Spleen (tissue), 11 donors: ENCODE results near the gene GBA3. TPM values are rescaled to one million over a fixed set of nuclear protein-coding genes. Genes with fewer than 3 reads are reported as not detected.

Experiments used
- DNase-seq: peaks from one replicate; pipeline ENCODE4 v3.0.0-alpha.2; 2020
- H3K27ac ChIP-seq, 8 donors: fragments of 200-600 bp; sonication (generic) in 7 of 8; 1 replicate in 4 of 8; 2 replicates in 4 of 8; pipeline versions ENCODE4 v1.5.0 to v1.8.0; 2016 to 2021; ENCODE audit warnings: inconsistent platforms in 4 of 8, mild to moderate bottlenecking in 4 of 8, moderate library complexity in 1 of 8
- H3K27me3 ChIP-seq, 7 donors: fragments of 200-600 bp; sonication (generic) in 6 of 7; replicated peaks in 1 of 7; 1 replicate in 4 of 7; 2 replicates in 3 of 7; pipeline versions ENCODE4 v1.5.0 to v1.8.0; 2016 to 2021; ENCODE audit warnings: inconsistent platforms in 3 of 7, mild to moderate bottlenecking in 1 of 7
- H3K36me3 ChIP-seq, 6 donors: fragments of 200-600 bp; sonication (generic) in 5 of 6; 1 replicate in 4 of 6; 2 replicates in 2 of 6; pipeline versions ENCODE4 v1.5.0 to v1.8.0; 2016 to 2021; ENCODE audit warnings: inconsistent platforms in 2 of 6
- H3K4me1 ChIP-seq, 6 donors: fragments of 200-600 bp; sonication (generic) in 5 of 6; 1 replicate in 3 of 6; 2 replicates in 3 of 6; pipeline versions ENCODE4 v1.5.0 to v1.8.0; 2016 to 2021; ENCODE audit warnings: inconsistent platforms in 3 of 6
- H3K4me3 ChIP-seq, 8 donors: fragments of 200-600 bp; sonication (generic) in 7 of 8; 1 replicate in 4 of 8; 2 replicates in 4 of 8; pipeline versions ENCODE4 v1.5.0 to v1.8.0; 2016 to 2021; ENCODE audit warnings: inconsistent platforms in 4 of 8, mild to moderate bottlenecking in 4 of 8, moderate library complexity in 2 of 8
- H3K9me3 ChIP-seq, 8 donors: fragments of 200-600 bp; sonication (generic) in 7 of 8; 1 replicate in 4 of 8; 2 replicates in 4 of 8; pipeline versions ENCODE4 v1.5.0 to v1.8.0; 2016 to 2021; ENCODE audit warnings: inconsistent platforms in 4 of 8
- CTCF ChIP-seq, 11 experiments: fragments of 200-600 bp in 7 of 11; fragments of 450-650 bp in 4 of 11; sonication (generic) in 4 of 11; IDR thresholded peaks in 8 of 11; conservative IDR thresholded peaks in 3 of 11; 1 replicate in 7 of 11; 2 replicates in 4 of 11; pipeline versions ENCODE4 v1.4.0 to v1.8.0; 2016 to 2021; ENCODE audit warnings: antibody characterized with exemption in 11 of 11, inconsistent platforms in 4 of 11, mild to moderate bottlenecking in 1 of 11
- POLR2A ChIP-seq, 3 donors: fragments of 450-650 bp; IDR thresholded peaks; one replicate each; pipeline ENCODE4 v1.5.1; 2017; ENCODE audit warnings: antibody characterized with exemption in 3 of 3, mild to moderate bottlenecking in 1 of 3
- POLR2AphosphoS5 ChIP-seq, 3 donors: sonication (generic); formaldehyde crosslinking; IDR thresholded peaks; one replicate each; pipeline ENCODE4 v1.5.1; 2017; ENCODE audit warnings: antibody characterized with exemption in 3 of 3
- WGBS, 5 donors: extraction: QIAGEN DNeasy Blood & Tissue Kit in 3 of 5; methylation state at CpG; one replicate each; pipeline versions ENCODE4 v1.1.5 to v1.1.7; 2013 to 2018; 5-methylcytosine and 5-hydroxymethylcytosine counted together
- intact Hi-C: fragments of 100-400 bp; cut with DNase I; formaldehyde crosslinking; loops from one replicate; pipeline ENCODE4 v1.15.0; 2023; ENCODE audit warnings: low total_unique reads
- polyA plus RNA-seq, 3 donors: library from polyadenylated mRNA; stranded (reverse); fragments of 200-250 nt; gene quantifications; one replicate each; pipeline ENCODE4 v1.2.1, GENCODE V29; 2013
- total RNA-seq, 7 donors: library from RNA; depleted of rRNA in 3 of 7; stranded (reverse); fragments of >200 nt in 3 of 7; fragmentation: NEBNext Ultra II Directional in 4 of 7; extraction: Animal tissue kit (Norgen Biotek cat#: 25700) in 4 of 7; gene quantifications; one replicate each; pipeline versions ENCODE4 v1.1.0 to v1.2.1, GENCODE V29; 2016 to 2021
- donor health status: healthy with polysubstance abuse.
- donor health status: DM: no; HTN: no; CAD: no; lungs with moderate emphysema.
- donor health status: DM: no; HTN: no; CAD: no.
- donor health status: Bipolar disorder and iron deficiency.
- donor health status: healthy.
- donor health status: DM: no; HTN: no; CAD: no.
- donor health status: DM: yes; HTN: yes; CAD: no.

GBA3 gene
- total and polyA plus RNA-seq, 10 donors: 0.43 to 33.1 (median 12.9) TPM

DNA sequence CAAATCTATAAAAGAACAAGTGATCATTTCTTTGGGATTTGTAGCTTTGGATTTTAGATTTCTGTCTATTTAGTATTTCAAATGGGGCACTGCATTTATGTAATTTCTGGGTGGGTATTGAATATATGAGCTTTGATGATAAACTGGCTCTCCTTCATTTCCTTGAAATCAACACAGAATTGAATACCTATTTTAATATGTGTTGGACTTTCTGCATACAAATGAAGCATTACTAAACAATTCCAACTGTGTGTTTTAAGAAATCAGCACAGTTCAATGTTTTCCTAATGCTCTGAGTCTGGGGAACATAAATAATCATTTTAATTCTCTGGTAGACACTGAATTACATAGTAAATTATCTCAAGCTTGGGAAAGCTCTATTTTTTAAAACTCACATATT is 42.0 kb upstream of the GBA3 start:
- no peaks in the 10 kb centered on the region for H3K27me3 ChIP-seq
- H3K36me3 ChIP-seq: no peaks in the 10 kb centered on the region
- intact Hi-C loops: no loop called here
- no peak overlapping the region for H3K27ac ChIP-seq
- no peak overlapping the region for H3K4me3 ChIP-seq
- no peak for DNase-seq
- peaks cover 0 to 7% (median 0%) of the 10 kb centered on the region in 8 donors for H3K9me3 ChIP-seq
- TF ChIP-seq POLR2A (IDR thresholded peaks at IDR 0.05): no peak
- no peak for TF ChIP-seq POLR2AphosphoS5 (IDR thresholded peaks at IDR 0.05)
- TF ChIP-seq CTCF (IDR thresholded peaks at IDR 0.05 in 8 of 11, conservative IDR thresholded peaks at IDR 0.05 in 3 of 11): no peak
- H3K4me1 ChIP-seq: no peaks in the 10 kb centered on the region

DNA sequence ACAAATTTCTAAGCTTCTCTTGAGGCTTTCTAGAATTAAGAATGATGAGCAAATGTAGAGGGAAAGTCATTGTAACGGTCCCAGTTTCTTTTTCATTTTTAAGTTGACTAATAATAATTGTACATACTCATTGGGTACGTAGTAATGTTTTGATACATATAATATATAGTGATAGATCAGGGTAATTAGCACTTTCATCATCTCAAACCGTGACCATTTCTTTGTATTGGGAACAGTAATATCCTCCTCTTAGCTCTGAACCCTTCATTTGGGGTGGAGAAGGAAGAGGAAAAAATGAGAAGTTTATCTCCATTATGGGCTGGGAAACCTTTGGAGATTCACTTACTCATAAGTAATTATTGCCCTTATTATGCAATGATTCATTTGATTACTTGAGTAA is 39.0 kb upstream of the GBA3 start:
- no peaks in the 10 kb centered on the region for H3K27me3 ChIP-seq
- no peak overlapping the region for H3K27ac ChIP-seq
- no peaks in the 10 kb centered on the region for H3K4me1 ChIP-seq
- WGBS, 5 donors: 73 to 89% (median 78%) methylated on average over 3 of the region's 3 CpGs
- H3K9me3 ChIP-seq: peaks cover 0 to 7% (median 0%) of the 10 kb centered on the region in 8 donors
- DNase-seq: no peak
- intact Hi-C loops: no loop called here
- H3K36me3 ChIP-seq: no peaks in the 10 kb centered on the region
- H3K4me3 ChIP-seq: no peak overlapping the region
- TF ChIP-seq POLR2AphosphoS5 (IDR thresholded peaks at IDR 0.05) (no peak), POLR2A (IDR thresholded peaks at IDR 0.05) (no peak), CTCF (IDR thresholded peaks at IDR 0.05 in 8 of 11, conservative IDR thresholded peaks at IDR 0.05 in 3 of 11) (no peak)

- TF ChIP-seq CTCF (IDR thresholded peaks at IDR 0.05 in 8 of 11, conservative IDR thresholded peaks at IDR 0.05 in 3 of 11): no peak
- no peak for TF ChIP-seq POLR2AphosphoS5 (IDR thresholded peaks at IDR 0.05)
- 73 to 95% (median 84%) methylated on average over 6 of the region's 6 CpGs for WGBS, 5 donors
Observed at GRCh38 chr4:22661443-22661842, 31.3 kb upstream of the GBA3 start.

DNA sequence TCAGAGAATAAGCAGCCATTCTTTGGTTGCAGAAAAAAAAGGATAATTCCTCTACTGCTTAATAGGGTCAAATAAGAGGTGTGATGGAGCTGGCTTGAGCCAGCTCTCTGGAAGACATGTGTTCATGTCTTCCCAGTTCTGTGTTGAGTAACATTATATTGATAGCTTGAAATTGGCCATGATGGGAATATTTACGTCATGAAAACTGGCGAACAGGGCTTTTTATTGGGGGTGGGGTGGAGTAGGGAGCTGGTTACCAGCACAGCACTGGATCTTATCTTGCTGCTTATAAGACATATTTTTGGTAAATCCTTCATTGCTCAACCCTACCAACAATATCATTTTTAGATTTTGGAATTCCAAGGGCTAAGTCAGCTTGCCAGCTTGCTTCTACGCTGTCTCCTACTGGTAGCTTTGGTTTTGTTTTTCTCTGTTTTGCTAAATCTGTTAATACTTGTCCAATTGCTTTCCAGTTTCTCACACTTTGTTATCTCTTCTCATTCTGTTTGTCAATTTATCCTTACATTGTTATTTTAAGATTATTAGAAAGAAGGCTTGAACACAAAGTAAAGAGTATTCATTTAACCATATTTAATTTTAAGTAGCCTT is 25.3 kb upstream of the GBA3 start:
- Histone ChIP-seq H3K27ac (no peak overlapping the region), H3K4me1 (peaks cover 0 to 12% (median 7%) of the 10 kb centered on the region in 6 donors), H3K27me3 (no peaks in the 10 kb centered on the region), H3K36me3 (no peaks in the 10 kb centered on the region), H3K9me3 (no peaks in the 10 kb centered on the region), H3K4me3 (no peak overlapping the region)
- intact Hi-C loops: no loop called here
- 82 to 95% (median 88%) methylated on average over 3 of the region's 3 CpGs for WGBS, 5 donors
- no peak for DNase-seq
- no peak for TF ChIP-seq POLR2AphosphoS5 (IDR thresholded peaks at IDR 0.05)
- TF ChIP-seq CTCF (IDR thresholded peaks at IDR 0.05 in 8 of 11, conservative IDR thresholded peaks at IDR 0.05 in 3 of 11): no peak
- TF ChIP-seq POLR2A (IDR thresholded peaks at IDR 0.05): no peak

More at GRCh38 chr4:22661443-22661842, 31.3 kb upstream of the GBA3 start:
- Histone ChIP-seq H3K4me1 (no peaks in the 10 kb centered on the region), H3K9me3 (peaks cover 0 to 7% (median 0%) of the 10 kb centered on the region in 8 donors), H3K36me3 (no peaks in the 10 kb centered on the region), H3K27me3 (no peaks in the 10 kb centered on the region), H3K27ac (no peak overlapping the region), H3K4me3 (no peak overlapping the region)
- intact Hi-C loops: no loop called here
- no peak for DNase-seq
